Endothelial cell (in vitro differentiated cells): Measurements from ENCODE around the gene IFITM2. TPM values are rescaled to one million over a fixed set of nuclear protein-coding genes. Genes with fewer than 3 reads are reported as not detected.
"Not testable (repeated sequence)": the region's sequence is repeated elsewhere in the genome, so short reads cannot be mapped to it uniquely, and the experiment has no call there.

Source experiments
- DNase-seq: peaks from one replicate; pipeline ENCODE4 v3.0.0; 2021; ENCODE audit warnings: low spot score
- H3K27ac Mint-ChIP-seq: one replicate; pipeline ENCODE4 v1.8.0; 2021; ENCODE audit warnings: mixed read lengths, inconsistent platforms; ENCODE audit not compliant: unreplicated experiment
- H3K27me3 Mint-ChIP-seq: one replicate; pipeline ENCODE4 v1.8.0; 2021; ENCODE audit warnings: mild to moderate bottlenecking, moderate library complexity, mixed read lengths, inconsistent platforms; ENCODE audit not compliant: unreplicated experiment
- H3K36me3 Mint-ChIP-seq: one replicate; pipeline ENCODE4 v1.8.0; 2021; ENCODE audit warnings: mild to moderate bottlenecking, low read depth, mixed read lengths, inconsistent platforms; ENCODE audit not compliant: unreplicated experiment
- H3K4me1 Mint-ChIP-seq: one replicate; pipeline ENCODE4 v1.8.0; 2021; ENCODE audit warnings: mild to moderate bottlenecking, mixed read lengths, inconsistent platforms; ENCODE audit not compliant: unreplicated experiment
- H3K4me3 Mint-ChIP-seq: one replicate; pipeline ENCODE4 v1.8.0; 2021; ENCODE audit warnings: mild to moderate bottlenecking, mixed read lengths, inconsistent platforms; ENCODE audit not compliant: unreplicated experiment
- H3K9me3 Mint-ChIP-seq: one replicate; pipeline ENCODE4 v1.8.0; 2021; ENCODE audit warnings: mixed read lengths, inconsistent platforms; ENCODE audit not compliant: unreplicated experiment
- CTCF ChIP-seq: fragments of 200-600 bp; sonication (generic); IDR thresholded peaks from one replicate; pipeline ENCODE4 v1.5.0; 2021; ENCODE audit warnings: antibody characterized with exemption; ENCODE audit not compliant: unreplicated experiment
- total RNA-seq: library from RNA; stranded (reverse); fragmentation: NEBNext Ultra II Directional; extraction: Animal tissue kit (Norgen Biotek cat#: 25700); gene quantifications from one replicate; pipeline ENCODE4 v1.2.1, GENCODE V29; 2021; ENCODE audit not compliant: unreplicated experiment

IFITM2 gene
- total RNA-seq, 1 donor from 2014 or later = 205 TPM

- no peak for TF ChIP-seq CTCF
- no peaks in the 10 kb centered on the region for H3K27me3 Mint-ChIP-seq
- peak overlapping the region; percentile 94 for H3K27ac Mint-ChIP-seq
- peaks cover 38% of the 10 kb centered on the region for H3K4me1 Mint-ChIP-seq
- DNase-seq = no peak
- no peaks in the 10 kb centered on the region for H3K36me3 Mint-ChIP-seq
- H3K9me3 Mint-ChIP-seq = no peaks in the 10 kb centered on the region
- no peak overlapping the region for H3K4me3 Mint-ChIP-seq
These were observed 19.9 kb downstream of the IFITM2 start for GRCh38 chr11:327581-327923.

- no peaks in the 10 kb centered on the region for H3K27me3 Mint-ChIP-seq
- no peak for TF ChIP-seq CTCF
- H3K36me3 Mint-ChIP-seq = no peaks in the 10 kb centered on the region
- H3K27ac Mint-ChIP-seq = no peak overlapping the region
- H3K4me3 Mint-ChIP-seq = no peak overlapping the region
- H3K9me3 Mint-ChIP-seq = no peaks in the 10 kb centered on the region
- no peak for DNase-seq
- H3K4me1 Mint-ChIP-seq = peaks cover 38% of the 10 kb centered on the region
These were observed 20.4 kb downstream of the IFITM2 start for GRCh38 chr11:328012-328411.

- peaks cover 40% of the 10 kb centered on the region for H3K4me1 Mint-ChIP-seq
- H3K4me3 Mint-ChIP-seq, H3K9me3 Mint-ChIP-seq, H3K36me3 Mint-ChIP-seq, DNase-seq, H3K27ac Mint-ChIP-seq, H3K27me3 Mint-ChIP-seq: not testable (repeated sequence)
These were observed 21.0 kb downstream of the IFITM2 start for GRCh38 chr11:328516-329100.

GRCh38 chr11:329886-330253 lies 22.3 kb downstream of the IFITM2 start:
- Mint-ChIP-seq H3K4me1 (peaks cover 37% of the 10 kb centered on the region), H3K27me3 (no peaks in the 10 kb centered on the region), H3K9me3 (no peaks in the 10 kb centered on the region), H3K4me3 (no peak overlapping the region), H3K36me3 (no peaks in the 10 kb centered on the region), H3K27ac (no peak overlapping the region)
- no peak for DNase-seq
- no peak for TF ChIP-seq CTCF

GRCh38 chr11:330307-330693 lies 22.7 kb downstream of the IFITM2 start:
- H3K4me3 Mint-ChIP-seq = no peak overlapping the region
- H3K4me1 Mint-ChIP-seq = peaks cover 36% of the 10 kb centered on the region
- H3K27me3 Mint-ChIP-seq = no peaks in the 10 kb centered on the region
- no peaks in the 10 kb centered on the region for H3K9me3 Mint-ChIP-seq
- no peak for DNase-seq
- no peak for TF ChIP-seq CTCF
- no peak overlapping the region for H3K27ac Mint-ChIP-seq
- H3K36me3 Mint-ChIP-seq = no peaks in the 10 kb centered on the region
